Measurements from ENCODE around the gene ACTBL2.

The ACTBL2 gene

DNA sequence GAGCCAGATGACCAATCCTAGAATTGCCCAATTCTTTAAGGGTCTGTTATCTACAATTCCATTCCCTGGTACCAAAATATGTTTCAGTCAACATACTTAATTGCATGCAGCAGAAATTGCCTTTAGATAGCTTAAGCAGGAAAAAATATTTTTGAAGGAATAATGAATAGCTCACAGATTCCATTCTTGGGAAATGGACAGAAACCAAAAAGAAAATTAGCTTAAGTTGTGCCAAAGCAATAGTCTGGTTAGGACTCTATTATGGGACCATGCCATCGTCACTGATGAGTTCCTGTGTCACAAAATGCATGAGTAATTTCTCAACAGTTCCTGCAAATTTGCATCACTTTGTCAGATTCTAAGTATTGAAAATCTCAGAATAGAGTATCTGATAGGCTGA is 12.3 kb downstream of the ACTBL2 start:
- H3K4me3 ChIP-seq (ENCODE audit: low read depth, low read length) = no peak overlapping the region
- TF ChIP-seq, protein P1, sequence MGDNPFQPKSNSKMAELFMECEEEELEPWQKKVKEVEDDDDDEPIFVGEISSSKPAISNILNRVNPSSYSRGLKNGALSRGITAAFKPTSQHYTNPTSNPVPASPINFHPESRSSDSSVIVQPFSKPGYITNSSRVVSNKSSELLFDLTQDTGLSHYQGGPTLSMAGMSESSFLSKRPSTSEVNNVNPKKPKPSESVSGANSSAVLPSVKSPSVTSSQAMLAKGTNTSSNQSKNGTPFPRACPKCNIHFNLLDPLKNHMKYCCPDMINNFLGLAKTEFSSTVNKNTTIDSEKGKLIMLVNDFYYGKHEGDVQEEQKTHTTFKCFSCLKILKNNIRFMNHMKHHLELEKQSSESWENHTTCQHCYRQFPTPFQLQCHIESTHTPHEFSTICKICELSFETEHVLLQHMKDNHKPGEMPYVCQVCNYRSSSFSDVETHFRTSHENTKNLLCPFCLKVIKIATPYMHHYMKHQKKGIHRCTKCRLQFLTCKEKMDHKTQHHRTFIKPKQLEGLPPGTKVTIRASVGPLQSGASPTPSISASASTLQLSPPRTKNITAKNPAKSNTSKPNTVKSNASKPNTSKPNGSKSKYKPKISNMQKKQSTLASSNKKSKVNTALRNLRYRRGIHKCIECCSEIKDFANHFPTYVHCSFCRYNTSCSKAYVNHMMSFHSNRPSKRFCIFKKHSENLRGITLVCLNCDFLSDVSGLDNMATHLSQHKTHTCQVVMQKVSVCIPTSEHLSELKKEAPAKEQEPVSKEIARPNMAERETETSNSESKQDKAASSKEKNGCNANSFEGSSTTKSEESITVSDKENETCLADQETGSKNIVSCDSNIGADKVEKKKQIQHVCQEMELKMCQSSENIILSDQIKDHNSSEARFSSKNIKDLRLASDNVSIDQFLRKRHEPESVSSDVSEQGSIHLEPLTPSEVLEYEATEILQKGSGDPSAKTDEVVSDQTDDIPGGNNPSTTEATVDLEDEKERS (tag by site-specific recombination; IDR thresholded peaks at IDR 0.05) = no peak
- no peak for TF ChIP-seq ZNF302 (tag by site-specific recombination; IDR thresholded peaks at IDR 0.05; ENCODE audit: low read depth)
- TF ChIP-seq ZBTB8A (tag by site-specific recombination; IDR thresholded peaks at IDR 0.05) = no peak
- no peak for TF ChIP-seq ZNF76 (tag by site-specific recombination; IDR thresholded peaks at IDR 0.05; ENCODE audit: borderline replicate concordance, low read depth)
- no peak for TF ChIP-seq ZNF214 (tag by site-specific recombination; IDR thresholded peaks at IDR 0.05; ENCODE audit: borderline replicate concordance)
- TF ChIP-seq, protein P2, sequence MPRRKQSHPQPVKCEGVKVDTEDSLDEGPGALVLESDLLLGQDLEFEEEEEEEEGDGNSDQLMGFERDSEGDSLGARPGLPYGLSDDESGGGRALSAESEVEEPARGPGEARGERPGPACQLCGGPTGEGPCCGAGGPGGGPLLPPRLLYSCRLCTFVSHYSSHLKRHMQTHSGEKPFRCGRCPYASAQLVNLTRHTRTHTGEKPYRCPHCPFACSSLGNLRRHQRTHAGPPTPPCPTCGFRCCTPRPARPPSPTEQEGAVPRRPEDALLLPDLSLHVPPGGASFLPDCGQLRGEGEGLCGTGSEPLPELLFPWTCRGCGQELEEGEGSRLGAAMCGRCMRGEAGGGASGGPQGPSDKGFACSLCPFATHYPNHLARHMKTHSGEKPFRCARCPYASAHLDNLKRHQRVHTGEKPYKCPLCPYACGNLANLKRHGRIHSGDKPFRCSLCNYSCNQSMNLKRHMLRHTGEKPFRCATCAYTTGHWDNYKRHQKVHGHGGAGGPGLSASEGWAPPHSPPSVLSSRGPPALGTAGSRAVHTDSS (tag by site-specific recombination; IDR thresholded peaks at IDR 0.05) = no peak
- TF ChIP-seq, protein P3, sequence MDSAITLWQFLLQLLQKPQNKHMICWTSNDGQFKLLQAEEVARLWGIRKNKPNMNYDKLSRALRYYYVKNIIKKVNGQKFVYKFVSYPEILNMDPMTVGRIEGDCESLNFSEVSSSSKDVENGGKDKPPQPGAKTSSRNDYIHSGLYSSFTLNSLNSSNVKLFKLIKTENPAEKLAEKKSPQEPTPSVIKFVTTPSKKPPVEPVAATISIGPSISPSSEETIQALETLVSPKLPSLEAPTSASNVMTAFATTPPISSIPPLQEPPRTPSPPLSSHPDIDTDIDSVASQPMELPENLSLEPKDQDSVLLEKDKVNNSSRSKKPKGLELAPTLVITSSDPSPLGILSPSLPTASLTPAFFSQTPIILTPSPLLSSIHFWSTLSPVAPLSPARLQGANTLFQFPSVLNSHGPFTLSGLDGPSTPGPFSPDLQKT (IDR thresholded peaks at IDR 0.05; ENCODE audit: borderline replicate concordance, low read depth, low read length) = no peak
- TF ChIP-seq, protein P4, sequence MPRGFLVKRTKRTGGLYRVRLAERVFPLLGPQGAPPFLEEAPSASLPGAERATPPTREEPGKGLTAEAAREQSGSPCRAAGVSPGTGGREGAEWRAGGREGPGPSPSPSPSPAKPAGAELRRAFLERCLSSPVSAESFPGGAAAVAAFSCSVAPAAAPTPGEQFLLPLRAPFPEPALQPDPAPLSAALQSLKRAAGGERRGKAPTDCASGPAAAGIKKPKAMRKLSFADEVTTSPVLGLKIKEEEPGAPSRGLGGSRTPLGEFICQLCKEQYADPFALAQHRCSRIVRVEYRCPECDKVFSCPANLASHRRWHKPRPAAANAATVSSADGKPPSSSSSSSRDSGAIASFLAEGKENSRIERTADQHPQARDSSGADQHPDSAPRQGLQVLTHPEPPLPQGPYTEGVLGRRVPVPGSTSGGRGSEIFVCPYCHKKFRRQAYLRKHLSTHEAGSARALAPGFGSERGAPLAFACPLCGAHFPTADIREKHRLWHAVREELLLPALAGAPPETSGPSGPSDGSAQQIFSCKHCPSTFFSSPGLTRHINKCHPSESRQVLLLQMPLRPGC (tag by site-specific recombination; IDR thresholded peaks at IDR 0.05) = no peak
- TF ChIP-seq HOXC10 (CRISPR knock-in tag; IDR thresholded peaks at IDR 0.05) = no peak
- no peak for TF ChIP-seq ZNF530 (tag by site-specific recombination; IDR thresholded peaks at IDR 0.05; ENCODE audit: low read depth)
- TF ChIP-seq SP2 (tag by site-specific recombination; IDR thresholded peaks at IDR 0.05) = no peak
- no peaks in the 10 kb centered on the region for H3K4me1 ChIP-seq (ENCODE audit: control insufficient read depth, insufficient read depth, low read length)
- H3K27ac ChIP-seq (ENCODE audit: extremely low read depth, low read depth, low read length) = no peak overlapping the region
- no peaks in the 10 kb centered on the region for H3K9me3 ChIP-seq (ENCODE audit: control insufficient read depth, insufficient read depth, low read depth, low read length)
- H3K36me3 ChIP-seq (ENCODE audit: control insufficient read depth in 2 of 2, insufficient read depth in 1 of 2, low read length in 2 of 2) = no peaks in the 10 kb centered on the region
- ChIA-PET POLR2A (no interaction called here), CTCF (interaction anchor here (1.0 to 1.2 kb wide), 2 partner anchors 9 to 12 kb away, joined by 3 to 5 read pairs; no protein-coding TSS in a partner anchor)

DNA sequence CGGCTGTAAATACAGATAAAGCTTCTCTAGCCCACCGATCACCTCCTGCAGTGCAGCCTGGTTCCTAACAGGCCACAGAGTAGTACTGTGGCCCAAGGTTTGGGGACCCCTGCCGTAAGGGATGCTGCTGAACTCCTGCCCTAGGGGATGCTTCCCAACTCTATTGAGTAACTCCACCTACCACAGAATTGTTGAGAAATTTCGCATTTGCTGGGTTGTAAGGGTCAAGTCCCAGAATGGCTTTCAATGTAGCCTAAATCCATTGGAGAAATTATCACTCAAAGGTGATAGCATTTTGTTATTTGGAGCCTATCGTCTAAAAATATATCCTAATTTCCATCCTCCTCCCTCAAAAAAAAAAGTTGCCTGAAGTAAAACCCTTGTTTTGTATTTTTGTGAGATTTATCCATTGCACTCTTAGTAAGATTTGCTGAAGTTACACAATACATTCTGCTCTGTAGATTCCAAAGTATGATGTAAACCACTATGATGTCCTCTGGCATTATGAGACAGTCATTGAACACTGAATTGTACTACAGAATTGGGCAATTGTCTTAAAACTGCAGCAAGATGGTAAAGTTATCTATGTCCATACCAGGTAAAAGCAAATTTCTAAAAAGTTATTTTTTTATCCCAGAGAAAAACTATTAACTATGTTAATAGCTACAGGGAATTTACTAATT is 14.0 kb downstream of the ACTBL2 start:
- Histone ChIP-seq H3K27ac (ENCODE audit: extremely low read depth, low read depth, low read length) (no peak overlapping the region), H3K4me1 (ENCODE audit: control insufficient read depth, insufficient read depth, low read length) (no peaks in the 10 kb centered on the region), H3K4me3 (ENCODE audit: low read depth, low read length) (no peak overlapping the region), H3K9me3 (ENCODE audit: control insufficient read depth, insufficient read depth, low read depth, low read length) (no peaks in the 10 kb centered on the region), H3K36me3 (ENCODE audit: control insufficient read depth in 2 of 2, insufficient read depth in 1 of 2, low read length in 2 of 2) (no peaks in the 10 kb centered on the region)
- ChIA-PET CTCF (interaction anchor here (0.8 to 1.7 kb wide), 3 partner anchors 31 to 166 kb away, joined by 3 to 6 read pairs (median 6); no protein-coding TSS in a partner anchor), POLR2A (no interaction called here)
- TF ChIP-seq ZNF341 (tag by site-specific recombination; IDR thresholded peaks at IDR 0.05; ENCODE audit: low read depth) = no peak
- no peak for TF ChIP-seq ZNF837 (tag by site-specific recombination; IDR thresholded peaks at IDR 0.05)
- TF ChIP-seq, protein P5, sequence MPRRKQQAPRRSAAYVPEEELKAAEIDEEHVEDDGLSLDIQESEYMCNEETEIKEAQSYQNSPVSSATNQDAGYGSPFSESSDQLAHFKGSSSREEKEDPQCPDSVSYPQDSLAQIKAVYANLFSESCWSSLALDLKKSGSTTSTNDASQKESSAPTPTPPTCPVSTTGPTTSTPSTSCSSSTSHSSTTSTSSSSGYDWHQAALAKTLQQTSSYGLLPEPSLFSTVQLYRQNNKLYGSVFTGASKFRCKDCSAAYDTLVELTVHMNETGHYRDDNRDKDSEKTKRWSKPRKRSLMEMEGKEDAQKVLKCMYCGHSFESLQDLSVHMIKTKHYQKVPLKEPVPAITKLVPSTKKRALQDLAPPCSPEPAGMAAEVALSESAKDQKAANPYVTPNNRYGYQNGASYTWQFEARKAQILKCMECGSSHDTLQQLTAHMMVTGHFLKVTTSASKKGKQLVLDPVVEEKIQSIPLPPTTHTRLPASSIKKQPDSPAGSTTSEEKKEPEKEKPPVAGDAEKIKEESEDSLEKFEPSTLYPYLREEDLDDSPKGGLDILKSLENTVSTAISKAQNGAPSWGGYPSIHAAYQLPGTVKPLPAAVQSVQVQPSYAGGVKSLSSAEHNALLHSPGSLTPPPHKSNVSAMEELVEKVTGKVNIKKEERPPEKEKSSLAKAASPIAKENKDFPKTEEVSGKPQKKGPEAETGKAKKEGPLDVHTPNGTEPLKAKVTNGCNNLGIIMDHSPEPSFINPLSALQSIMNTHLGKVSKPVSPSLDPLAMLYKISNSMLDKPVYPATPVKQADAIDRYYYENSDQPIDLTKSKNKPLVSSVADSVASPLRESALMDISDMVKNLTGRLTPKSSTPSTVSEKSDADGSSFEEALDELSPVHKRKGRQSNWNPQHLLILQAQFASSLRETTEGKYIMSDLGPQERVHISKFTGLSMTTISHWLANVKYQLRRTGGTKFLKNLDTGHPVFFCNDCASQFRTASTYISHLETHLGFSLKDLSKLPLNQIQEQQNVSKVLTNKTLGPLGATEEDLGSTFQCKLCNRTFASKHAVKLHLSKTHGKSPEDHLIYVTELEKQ (tag by site-specific recombination; IDR thresholded peaks at IDR 0.05; ENCODE audit: borderline replicate concordance) = no peak
- no peak for TF ChIP-seq RBAK (tag by site-specific recombination; IDR thresholded peaks at IDR 0.05)
- TF ChIP-seq ZNF521 (tag by site-specific recombination; IDR thresholded peaks at IDR 0.05) = no peak
- TF ChIP-seq ZNF670 (tag by site-specific recombination; IDR thresholded peaks at IDR 0.05; ENCODE audit: low read depth) = no peak
- TF ChIP-seq, protein P6, sequence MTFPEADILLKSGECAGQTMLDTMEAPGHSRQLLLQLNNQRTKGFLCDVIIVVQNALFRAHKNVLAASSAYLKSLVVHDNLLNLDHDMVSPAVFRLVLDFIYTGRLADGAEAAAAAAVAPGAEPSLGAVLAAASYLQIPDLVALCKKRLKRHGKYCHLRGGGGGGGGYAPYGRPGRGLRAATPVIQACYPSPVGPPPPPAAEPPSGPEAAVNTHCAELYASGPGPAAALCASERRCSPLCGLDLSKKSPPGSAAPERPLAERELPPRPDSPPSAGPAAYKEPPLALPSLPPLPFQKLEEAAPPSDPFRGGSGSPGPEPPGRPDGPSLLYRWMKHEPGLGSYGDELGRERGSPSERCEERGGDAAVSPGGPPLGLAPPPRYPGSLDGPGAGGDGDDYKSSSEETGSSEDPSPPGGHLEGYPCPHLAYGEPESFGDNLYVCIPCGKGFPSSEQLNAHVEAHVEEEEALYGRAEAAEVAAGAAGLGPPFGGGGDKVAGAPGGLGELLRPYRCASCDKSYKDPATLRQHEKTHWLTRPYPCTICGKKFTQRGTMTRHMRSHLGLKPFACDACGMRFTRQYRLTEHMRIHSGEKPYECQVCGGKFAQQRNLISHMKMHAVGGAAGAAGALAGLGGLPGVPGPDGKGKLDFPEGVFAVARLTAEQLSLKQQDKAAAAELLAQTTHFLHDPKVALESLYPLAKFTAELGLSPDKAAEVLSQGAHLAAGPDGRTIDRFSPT (tag by site-specific recombination; IDR thresholded peaks at IDR 0.05) = no peak
- no peak for TF ChIP-seq MEIS1 (CRISPR knock-in tag; IDR thresholded peaks at IDR 0.05; ENCODE audit: borderline replicate concordance)
- TF ChIP-seq YY1 (tag by site-specific recombination; IDR thresholded peaks at IDR 0.05) = no peak

Measured in HEK293 (cell line).